NCI-H510A treated with DMSO at 0.1 percent for 48 hours (cell line): ENCODE data around the gene SIAE.

ENCODE experiments used
- DNase-seq: peaks from one replicate; lab custom pipeline; 2025; lab: John Stamatoyannopoulos, UW

The SIAE gene

GRCh38 chr11:124673333-124674167, at the start of gene SIAE, which contains the start of gene SPA17:
TSS of gene SIAE (minus strand) at chr11:124673739. CDS start at chr11:124673708, 31 bp downstream.
TSS of gene SPA17 (plus strand) at chr11:124673904. CDS start at chr11:124675265, 1,361 bp downstream.
- DNase-seq: peak; percentile 77

DNA sequence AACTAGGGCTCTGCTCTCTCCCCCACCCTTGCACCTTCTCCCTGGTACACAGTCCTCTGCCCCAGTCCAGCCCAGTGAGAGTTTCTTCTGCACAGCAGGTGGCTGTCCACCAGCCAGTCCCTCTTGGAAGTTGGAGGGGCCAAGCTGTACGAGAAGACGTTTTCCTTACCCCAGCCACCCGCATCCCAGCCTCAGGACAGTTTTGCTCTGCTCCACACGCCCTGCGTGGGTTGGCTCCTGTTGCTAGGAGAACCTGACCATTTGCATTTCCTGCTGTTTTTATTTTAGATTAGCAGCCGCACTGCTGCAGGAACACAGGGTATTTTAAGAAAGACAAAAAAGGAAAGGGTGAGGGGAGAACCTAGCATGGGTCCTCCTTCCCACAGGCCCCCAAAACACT, 48.6 kb upstream of the SIAE start:
- no peak for DNase-seq

DNA sequence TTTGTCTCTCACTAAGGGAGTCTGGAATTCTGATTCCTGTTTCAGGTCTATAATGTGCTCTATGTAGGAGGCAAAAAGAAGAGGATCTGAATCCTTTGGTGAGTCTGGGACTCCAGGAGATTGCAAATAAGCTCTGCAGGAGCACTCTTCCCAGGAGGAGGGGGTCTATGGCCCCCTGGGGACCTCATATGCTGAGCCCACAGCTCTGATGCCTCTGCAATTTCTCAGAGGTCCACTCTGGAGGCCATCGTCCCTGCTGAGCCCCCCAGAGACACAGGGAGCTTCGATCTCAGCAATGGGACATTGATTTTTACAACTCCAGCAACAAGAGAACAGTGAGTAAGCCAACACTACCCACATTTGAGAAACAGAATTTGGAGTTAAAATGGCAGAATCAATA, 46.0 kb upstream of the SIAE start:
- DNase-seq: no peak

DNA sequence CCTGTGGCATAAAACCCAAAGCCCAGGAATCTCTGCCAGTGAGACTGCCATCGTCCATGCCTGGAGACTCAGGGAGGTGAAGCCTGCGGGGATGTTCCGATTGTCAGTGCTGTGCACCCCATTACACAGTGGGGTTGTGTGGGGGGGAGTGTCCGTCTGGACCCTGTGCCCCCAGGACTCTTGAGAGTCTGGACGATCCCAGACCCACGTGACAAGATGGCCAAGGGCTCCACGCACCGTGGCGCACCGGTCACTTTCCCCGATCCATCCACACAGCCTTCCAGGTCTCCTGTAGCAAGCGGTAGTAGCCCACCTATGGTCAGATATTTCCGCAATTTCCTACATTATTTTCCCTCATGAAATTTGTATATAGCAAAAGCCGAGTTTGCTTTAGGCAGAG, 45.3 kb upstream of the SIAE start:
- DNase-seq: no peak

DNA sequence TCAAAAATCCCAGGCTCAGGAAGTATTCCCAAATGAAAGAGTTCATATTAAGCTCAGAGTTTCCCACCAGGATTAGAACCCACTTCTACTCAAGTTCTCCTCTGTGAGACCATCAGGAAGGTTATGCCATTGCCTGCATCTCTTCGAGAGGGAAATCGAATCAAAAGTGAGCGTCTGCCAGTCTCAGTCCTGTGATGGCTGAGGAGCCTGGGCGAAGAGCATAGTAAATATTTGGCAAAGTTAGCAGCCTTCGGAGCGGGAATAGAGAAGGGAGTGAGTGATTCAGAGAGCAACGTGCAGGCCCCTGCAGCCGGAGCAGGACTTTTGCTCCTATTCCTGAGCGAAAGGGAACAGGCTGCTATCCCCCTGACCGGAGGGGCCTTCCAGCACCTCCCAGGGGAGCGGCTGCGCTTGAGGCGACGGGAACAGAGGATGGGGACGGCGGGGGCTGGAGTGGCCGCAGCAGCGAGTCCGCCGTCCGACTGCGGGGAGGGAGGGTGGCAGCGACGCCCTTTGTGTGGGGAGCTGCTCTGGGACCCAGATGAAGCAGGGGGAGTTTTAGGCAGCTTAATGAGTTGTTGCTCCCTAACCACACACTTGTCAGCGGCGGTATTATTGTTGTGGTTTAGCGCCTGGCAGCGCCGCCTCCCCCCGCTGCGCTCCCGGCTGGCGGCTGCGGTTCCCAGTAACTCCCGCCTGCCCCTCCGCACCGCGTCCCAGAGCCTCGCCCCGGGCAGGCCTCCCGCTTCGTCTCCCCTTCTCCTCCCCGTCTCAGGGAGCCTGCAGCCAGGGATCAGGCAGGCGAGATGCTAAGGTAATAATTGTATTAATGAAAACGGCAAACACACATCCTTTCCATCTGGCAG, 44.5 kb upstream of the SIAE start:
- DNase-seq: no peak

DNA sequence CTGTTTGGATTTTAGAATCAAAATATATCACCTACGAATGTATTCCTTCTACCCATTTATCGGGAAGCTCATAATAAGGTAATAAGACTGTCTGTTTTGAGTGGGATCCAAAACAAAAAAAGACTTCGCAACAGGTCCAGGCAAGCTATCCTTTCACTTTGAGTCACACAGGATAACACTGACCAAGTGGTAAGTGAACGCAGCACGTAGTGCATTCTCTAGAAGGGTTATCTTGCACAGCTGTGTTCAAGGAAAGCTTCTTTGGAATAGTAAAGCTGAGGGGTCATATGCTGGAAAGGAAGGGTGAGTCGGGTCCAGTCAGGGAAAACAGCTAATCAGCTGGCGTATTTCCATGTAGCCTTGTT, 43.9 kb upstream of the SIAE start:
- DNase-seq: no peak

DNA sequence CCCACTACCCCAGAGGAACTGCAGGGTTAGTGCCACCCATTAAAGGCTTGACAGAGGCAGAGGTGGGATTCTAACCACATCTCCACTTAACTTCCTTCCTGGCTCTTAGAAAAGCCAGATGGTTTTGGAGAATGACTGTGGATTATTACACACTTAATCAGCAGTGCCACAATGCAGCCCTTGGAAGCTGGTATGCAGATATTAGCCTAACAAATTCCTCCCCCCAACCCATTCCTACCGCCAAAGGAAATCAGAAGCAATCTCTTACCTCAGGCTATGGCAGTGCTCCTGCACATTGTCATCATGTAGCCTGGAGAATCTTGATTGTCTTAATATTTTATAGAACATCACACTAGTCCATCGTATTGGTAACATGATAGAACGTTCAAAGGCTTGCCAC, 43.1 kb upstream of the SIAE start:
- no peak for DNase-seq

DNA sequence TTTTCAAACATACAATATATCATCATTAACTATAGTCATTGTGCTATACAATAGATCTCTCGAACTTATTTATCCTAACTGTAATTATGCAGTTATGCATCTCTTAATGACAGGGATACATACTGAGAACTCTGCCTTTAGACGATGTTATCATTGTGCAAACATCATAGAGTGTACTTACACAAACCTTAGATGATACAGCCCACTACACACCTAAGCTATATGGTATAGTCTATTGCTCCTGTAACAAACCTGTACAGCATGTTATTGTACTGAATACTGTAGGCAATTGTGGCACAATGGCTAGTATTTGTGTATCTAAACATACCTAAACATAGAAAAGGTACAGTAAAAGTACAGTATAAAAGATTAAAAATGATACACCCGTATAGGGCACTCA, 38.9 kb upstream of the SIAE start:
- DNase-seq: no peak

DNA sequence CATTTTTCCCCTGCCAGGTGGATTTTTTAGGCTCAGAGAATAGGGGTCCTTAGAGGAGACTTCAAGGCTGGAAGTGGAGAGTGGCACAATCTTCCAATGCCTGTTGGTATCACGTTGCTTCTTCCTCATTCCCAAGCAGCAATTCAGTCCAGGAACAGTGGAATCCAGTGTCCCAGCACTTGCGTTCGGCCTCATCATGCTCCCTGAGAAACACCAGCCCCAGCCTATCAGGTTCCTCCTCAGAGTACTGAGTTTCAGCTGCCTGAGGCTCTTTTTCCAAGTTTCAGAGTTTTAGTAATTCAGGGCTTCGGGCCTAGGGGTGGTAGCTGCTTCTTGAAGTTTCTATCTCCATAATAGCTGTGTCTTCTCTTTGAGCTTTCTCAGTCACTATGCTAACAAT, 34.3 kb upstream of the SIAE start:
- DNase-seq: no peak

- no peak for DNase-seq
Measured at GRCh38 chr11:124700028-124700427, 26.5 kb upstream of the SIAE start.

GRCh38 chr11:124699547-124699946, 26.0 kb upstream of the SIAE start:
- no peak for DNase-seq

GRCh38 chr11:124693142-124693541, 19.6 kb upstream of the SIAE start:
- DNase-seq: no peak

DNA sequence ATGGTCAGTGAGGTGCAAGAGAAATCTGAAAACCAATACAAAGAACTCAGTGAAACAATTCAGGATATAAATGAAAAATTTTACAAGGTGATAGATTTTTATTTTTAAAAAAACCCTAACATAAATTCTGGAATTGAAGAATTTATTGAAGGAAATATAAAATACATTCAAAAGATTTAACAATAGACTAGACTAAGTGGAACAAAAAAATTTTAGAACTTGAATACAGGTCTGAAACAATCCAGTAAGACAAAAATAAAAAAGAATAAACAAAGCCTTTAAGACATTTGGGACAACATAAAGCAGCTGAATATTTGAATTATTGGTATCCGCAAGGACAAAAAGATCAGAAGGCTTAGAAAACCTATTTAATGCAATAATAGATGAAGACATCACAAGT, 8.9 kb upstream of the SIAE start:
- no peak for DNase-seq

- DNase-seq: no peak
Measured at GRCh38 chr11:124681421-124681820, 7.9 kb upstream of the SIAE start.

DNA sequence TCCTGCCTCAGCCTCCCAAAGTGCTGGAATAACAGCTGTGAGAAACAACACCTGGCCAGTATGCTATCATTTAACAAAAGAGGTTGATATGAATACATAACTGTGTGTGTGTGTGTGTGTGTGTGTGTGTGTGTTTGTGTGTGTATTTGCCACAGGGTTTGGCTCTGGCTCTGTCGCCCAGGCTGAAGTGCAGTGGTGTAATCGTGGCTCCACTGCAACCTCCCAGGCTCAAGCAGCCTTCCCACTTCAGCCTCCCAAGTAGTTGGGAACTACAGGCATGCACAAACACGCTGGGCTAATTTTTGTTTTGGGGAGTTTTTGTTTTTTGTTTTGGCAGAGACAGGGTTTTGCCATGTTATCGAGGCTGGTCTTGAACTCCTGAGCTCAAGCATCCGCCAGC, 4.9 kb upstream of the SIAE start:
- DNase-seq: no peak

- DNase-seq: no peak
Measured at GRCh38 chr11:124676386-124676785, 2.8 kb upstream of the SIAE start.

DNA sequence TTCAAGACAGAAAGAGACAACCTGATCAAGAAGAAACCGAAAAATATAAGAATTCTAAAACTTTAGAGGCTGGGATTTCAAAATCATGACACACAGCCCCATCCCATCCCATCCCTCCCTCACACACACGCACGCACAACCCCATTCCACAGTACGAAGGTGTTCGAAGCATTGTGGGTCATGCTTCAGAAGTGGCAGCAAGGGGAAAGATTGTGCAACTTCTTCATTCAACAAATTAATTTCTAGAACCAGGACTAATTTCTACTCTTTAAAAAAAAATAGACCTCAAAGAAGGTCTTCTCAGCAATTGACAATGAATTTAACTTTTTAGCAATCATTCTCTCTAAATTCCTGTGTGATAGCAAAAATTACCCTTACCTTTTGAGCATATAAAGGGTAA, 1.0 kb upstream of the SIAE start:
- no peak for DNase-seq

DNA sequence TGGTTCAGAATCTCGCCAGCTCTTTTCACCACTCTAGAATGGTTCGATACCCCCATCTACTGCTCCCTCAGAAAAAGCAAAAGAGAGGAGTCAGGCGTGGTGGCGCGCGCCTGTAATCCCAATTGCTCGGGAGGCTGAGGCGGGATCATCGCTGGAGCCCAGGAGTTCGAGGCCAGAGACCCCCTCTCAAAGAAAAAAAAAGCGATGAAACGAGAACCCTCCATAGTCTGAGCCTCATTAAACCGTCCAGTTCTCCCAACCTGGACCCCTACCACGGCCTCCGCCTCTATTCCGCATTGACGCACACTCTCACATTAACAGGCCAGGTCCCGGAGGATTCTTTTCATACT, 604 bp upstream of the SIAE start:
- peak; percentile 25 for DNase-seq

DNA sequence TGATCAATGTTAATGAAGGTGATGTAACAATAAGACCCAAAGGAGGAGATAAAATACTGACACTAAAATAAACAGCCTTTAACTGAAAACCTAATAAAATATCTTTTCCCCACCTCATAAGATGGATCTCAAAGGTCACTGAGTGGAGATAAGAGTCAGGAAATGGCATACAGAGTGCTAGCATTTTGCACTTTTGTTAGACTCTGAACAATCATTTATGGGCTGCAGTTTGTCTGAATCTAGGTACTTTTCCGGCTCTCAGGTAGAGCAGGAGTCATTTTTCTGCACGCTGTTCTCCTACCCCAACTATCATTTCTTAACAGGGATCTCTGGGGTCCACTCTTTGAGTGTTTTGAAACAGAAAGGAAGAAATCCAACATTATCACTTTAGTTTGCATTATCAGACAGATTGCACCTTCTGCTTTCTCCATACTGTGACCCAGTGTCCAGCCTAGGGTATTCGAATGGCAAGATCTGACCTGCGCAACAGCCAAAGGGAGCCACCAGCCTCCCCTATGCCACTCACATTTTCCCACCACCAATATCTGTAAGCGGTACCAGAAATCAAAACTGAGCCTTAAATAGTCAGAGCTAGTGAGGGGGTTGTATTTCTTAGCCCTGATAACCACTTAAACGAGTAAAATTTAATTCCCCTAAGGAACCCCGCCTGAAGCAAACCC, 863 bp downstream of the SIAE start:
- DNase-seq: no peak

- no peak for DNase-seq
Measured at GRCh38 chr11:124670732-124671131, 2.8 kb downstream of the SIAE start.

DNA sequence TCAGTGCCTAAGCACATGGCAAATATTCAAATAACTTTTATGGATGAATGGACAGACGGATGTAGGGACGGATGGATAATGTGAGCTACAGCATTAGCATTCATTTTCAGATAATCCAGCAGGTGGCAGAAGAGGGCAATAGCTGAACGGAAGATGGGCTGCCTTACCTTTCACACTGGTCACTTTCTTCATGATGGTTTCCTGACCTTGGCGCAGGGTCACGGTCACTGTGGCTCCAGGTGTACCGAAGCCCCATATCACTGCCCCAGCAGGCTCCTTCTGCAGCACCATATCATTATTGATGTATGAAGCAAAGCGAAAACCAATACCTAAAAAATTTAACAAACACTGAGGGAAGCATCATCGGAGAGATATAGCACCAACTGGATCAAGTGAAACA, 4.3 kb downstream of the SIAE start:
- DNase-seq: peak; percentile 45

GRCh38 chr11:124667601-124668000, 5.9 kb downstream of the SIAE start:
- DNase-seq: no peak

DNA sequence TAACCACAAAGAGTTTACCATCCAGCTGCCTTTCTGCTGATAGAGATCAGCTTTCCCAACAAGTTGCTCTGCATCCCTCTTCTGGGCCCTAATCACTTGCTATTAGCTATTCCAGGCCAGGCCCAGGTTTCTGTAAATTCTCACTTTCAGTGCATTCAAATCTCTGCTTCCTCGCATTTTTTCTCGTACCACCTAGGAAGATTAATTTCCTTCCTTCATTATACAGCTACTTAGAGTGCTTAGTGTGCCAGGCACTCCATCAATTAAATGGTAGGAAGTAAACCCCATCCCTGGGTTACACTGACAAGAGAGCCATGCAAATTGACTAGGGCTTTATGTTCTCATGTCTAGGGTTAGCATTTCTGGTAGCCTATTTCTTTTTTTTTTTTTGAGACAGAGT, 9.7 kb downstream of the SIAE start:
- DNase-seq: no peak
